Vagina (tissue), 2 donors: ENCODE results near the gene DYSF.

ENCODE experiments used
- CTCF ChIP-seq, 3 experiments: fragments of 450-650 bp in 2 of 3; fragments of 200-600 bp in 1 of 3; sonication (generic) in 1 of 3; IDR thresholded peaks; one replicate each; pipeline ENCODE4 v1.5.1; 2017 to 2019; ENCODE audit warnings: antibody characterized with exemption in 3 of 3, mild to moderate bottlenecking in 2 of 3, moderate library complexity in 2 of 3
- POLR2A ChIP-seq, 2 donors: fragments of 450-650 bp; IDR thresholded peaks; one replicate each; pipeline ENCODE4 v1.6.1; 2017; ENCODE audit warnings: antibody characterized with exemption in 2 of 2, mild to moderate bottlenecking in 2 of 2, moderate library complexity in 2 of 2
- POLR2AphosphoS5 ChIP-seq, 2 donors: sonication (generic); formaldehyde crosslinking; IDR thresholded peaks; one replicate each; pipeline ENCODE4 v1.9.0; 2017; ENCODE audit warnings: antibody characterized with exemption in 2 of 2, mild to moderate bottlenecking in 2 of 2, low read depth in 1 of 2; ENCODE audit not compliant: insufficient read depth in 1 of 2

GRCh38 chr2:71562518-71562917 lies 109.2 kb downstream of the DYSF start:
- TF ChIP-seq CTCF (IDR thresholded peaks at IDR 0.05) (no peak), POLR2A (IDR thresholded peaks at IDR 0.05) (no peak), POLR2AphosphoS5 (IDR thresholded peaks at IDR 0.05; ENCODE audit: insufficient read depth in 1 of 2, low read depth in 1 of 2) (no peak)
